ENCODE measurements around the gene FOXN4.

Gene FOXN4

GRCh38 chr12:109258607-109259544 is 50.2 kb downstream of the FOXN4 start:
- DNase-seq (ENCODE audit: low read depth): no peak

GRCh38 chr12:109258201-109258600 is 50.9 kb downstream of the FOXN4 start:
- no peak for DNase-seq (ENCODE audit: low read depth)

- no peak for DNase-seq (ENCODE audit: low read depth)
Measured at GRCh38 chr12:109256011-109256410, 53.1 kb downstream of the FOXN4 start.

GRCh38 chr12:109255377-109255776 is 53.7 kb downstream of the FOXN4 start:
- no peak for DNase-seq (ENCODE audit: low read depth)

GRCh38 chr12:109253913-109254544 is 55.1 kb downstream of the FOXN4 start:
- DNase-seq (ENCODE audit: low read depth): no peak

DNA sequence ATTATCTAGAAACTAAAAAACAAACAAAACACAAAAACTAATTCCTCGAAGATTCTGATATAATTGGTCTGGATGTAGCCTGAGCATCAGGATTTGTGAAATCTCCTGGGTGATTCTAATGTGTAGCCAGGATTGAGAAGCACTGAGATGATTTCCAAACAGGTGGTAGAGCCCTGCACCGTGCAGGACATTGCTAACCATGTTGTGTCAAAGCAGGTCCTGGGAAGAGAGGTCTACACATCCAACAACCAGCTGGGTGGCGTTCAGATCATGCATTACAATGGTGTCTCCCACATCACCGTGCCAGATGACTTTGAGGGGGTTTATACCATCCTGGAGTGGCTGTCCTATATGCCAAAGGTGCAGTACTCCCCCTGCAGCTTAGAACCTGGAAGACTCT is 56.3 kb downstream of the FOXN4 start:
- no peak for DNase-seq (ENCODE audit: low read depth)

- no peak for DNase-seq (ENCODE audit: low read depth)
Measured at GRCh38 chr12:109250523-109250922, 58.6 kb downstream of the FOXN4 start.

DNA sequence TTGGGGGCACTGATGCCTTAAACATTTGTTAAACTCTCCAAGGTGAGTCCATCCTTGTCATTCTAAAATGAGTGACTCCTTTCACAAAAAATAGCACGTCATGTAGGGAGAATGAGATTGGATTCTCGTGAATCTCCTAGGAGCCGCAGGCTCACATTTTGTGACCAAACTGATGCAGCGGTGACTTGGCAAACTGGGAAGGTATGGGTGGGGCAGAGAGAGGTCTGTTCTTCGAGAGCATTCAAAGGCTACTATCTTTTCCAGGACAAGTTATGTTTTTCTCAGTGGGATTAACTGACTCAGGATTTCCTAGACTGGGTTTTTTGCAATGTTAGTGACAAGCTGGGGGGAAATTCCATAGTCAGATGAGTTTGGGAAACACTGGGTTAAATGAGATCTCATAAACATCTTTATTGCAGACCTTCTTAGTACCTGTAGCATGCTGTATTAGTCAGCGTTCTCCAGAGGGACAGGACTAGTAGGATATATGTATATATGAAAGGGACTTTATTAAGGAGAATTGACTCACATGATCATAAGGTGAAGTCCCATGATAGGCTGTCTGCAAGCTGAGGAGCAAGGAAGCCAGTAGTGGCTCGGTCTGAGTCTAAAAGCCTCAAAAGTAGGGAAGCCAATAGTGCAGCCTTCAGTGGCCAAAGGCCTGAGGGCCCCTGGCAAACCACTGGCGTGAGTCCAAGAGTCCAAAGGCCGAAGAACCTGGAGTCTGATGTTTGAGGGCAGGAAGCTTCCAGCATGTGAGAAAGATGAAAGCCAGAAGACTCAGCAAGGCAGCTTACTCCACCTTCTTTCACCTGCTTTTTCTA is 61.0 kb downstream of the FOXN4 start:
- no peak for DNase-seq (ENCODE audit: low read depth)

DNA sequence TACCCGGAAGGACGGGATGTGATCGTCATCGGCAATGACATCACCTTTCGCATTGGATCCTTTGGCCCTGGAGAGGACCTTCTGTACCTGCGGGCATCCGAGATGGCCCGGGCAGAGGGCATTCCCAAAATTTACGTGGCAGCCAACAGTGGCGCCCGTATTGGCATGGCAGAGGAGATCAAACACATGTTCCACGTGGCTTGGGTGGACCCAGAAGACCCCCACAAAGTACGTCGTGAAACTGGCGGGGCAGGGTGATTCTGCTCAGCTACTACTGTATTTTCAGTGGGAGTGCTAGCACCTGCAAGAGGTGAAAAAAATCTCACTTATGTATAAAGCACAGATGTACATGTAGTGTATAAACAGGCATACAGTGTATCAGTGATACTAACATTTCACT is 62.9 kb downstream of the FOXN4 start:
- DNase-seq (ENCODE audit: low read depth): no peak

DNA sequence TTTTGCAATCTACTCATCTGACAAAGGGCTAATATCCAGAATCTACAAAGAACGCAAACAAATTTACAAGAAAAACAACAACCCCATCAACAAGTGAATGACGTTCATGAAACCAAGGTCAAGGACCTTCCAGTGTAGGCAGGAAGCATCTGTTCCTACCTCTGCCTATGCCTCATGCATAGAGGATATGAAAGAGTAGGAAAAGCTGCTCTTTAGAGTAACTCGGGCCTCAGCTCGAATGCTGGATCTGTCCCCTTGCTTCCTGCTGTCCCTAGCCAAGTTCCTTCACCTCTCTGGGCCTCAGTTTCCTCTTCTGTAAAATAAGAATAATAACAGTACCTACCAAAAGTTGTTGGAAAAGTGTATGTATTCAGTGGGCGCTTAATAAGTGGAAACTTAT is 65.0 kb downstream of the FOXN4 start:
- no peak for DNase-seq (ENCODE audit: low read depth)

DNA sequence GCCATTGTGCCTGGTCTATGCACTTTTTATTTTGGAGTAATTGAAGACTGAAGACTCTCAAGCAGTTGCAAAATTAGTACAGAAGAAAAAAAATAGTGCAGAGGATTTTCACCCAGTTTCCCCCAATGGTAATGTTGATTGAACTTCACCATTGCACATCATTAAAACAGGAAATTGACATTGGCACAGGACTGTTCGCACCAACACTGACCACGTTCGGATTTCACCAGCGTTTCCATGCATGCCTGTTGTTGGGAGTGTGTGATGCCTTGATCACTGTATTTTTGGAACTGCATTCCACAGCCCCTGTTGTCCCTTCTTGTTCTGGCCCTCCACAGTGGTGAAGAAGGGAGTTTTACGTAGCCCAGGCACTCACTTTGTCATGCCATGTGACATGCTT is 67.1 kb downstream of the FOXN4 start:
- DNase-seq (ENCODE audit: low read depth): no peak

DNA sequence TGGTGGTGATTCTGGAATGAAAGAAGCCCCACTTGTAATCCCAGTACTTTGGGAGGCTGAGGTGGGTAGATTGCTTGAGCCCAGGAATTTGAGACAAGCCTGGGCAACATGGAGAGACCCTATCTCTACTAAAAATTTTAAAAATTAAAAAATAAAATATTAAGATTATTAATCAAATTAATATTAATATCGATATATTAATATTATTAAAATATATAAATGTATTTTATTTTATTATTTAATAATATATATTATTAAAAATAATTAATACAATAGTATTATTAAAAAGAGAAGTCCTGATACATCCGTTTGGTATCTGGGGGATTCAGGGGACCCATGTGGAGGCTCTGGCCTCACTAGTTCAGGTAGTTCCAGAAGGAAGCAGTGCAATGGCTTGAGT is 68.7 kb downstream of the FOXN4 start:
- no peak for DNase-seq (ENCODE audit: low read depth)

DNA sequence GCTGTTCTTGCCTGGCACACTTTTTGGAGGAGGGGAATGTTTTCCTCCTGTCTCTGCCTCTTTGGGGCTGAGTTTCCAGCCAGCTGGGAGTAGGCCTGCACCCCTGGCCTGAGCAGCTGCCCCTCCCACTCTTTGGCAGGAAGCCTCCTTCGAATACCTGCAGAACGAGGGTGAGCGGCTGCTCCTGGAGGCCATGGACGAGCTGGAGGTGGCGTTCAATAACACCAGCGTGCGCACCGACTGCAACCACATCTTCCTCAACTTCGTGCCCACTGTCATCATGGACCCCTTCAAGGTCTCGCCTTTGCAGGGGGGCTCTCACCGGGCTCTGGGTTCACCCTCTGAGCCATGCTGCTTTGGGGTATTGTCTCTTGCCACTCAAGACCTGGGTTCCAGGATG is 69.4 kb downstream of the FOXN4 start:
- no peak for DNase-seq (ENCODE audit: low read depth)

- no peak for DNase-seq (ENCODE audit: low read depth)
Measured at GRCh38 chr12:109239179-109239578, 69.9 kb downstream of the FOXN4 start.

DNA sequence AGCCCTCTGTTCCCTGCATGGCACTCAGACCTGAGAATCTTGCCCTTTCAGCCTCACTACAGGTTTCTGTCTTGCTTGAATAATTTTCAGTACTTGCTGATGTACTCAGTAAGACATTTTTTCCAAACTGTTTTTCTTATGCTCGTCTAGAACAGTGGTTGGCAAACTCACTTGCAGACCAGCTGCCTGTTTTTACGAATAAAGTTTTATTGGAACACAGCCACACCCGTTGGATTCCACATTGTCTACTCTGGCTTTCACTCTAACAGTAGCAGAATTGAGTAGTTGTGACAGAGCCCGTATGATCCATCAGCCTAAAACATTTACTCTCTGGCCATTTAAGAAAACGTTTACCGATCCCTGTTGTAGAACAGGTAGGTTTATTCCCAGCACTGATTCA is 72.8 kb downstream of the FOXN4 start:
- no peak for DNase-seq (ENCODE audit: low read depth)

DNA sequence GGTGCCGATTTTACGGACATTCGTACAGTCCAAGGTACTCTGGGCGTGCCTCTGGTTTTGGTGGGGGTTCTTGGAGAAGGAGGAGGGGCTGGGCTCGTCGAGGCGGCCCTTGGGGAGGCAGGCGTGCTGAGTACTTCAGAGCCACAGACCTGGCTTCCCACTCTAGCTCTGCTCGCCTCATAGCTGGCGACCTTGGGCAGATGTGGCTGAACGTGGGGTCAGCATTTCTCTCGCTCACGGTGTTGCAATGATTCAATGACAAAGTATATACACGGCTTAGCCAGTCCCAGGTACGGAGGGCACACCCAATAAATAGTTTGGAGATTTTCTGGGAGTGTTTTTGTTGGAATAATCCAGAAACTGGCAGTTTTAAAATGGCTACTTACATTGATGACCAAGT is 75.1 kb downstream of the FOXN4 start:
- DNase-seq (ENCODE audit: low read depth): no peak

- DNase-seq (ENCODE audit: low read depth): no peak
Measured at GRCh38 chr12:109232731-109233130, 76.4 kb downstream of the FOXN4 start.

GRCh38 chr12:109230193-109230592 is 78.9 kb downstream of the FOXN4 start:
- DNase-seq (ENCODE audit: low read depth): no peak

DNA sequence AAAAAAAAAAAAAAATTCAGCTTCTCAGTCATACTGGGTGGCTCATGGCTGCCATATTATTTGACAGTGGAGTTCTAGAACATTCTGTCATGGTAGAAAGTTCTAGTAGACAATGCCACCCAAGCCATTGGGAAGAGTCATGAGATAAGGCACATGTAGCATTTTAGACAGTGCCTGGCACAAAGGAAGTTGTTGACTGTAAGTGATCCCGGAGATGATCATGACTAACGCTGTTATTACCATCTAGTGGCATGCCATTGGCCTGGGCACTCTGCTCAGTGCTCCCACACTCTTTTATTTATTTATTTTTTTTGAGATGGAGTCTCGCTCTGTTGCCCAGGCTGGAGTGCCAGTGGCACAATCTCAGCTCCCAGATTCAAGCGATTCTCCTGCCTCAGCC is 80.4 kb downstream of the FOXN4 start:
- no peak for DNase-seq (ENCODE audit: low read depth)

All from stimulated activated CD8-positive, alpha-beta memory T cell treated with anti-CD3 and anti-CD28 coated beads, Interleukin-4, amount 100 ng/mL, for 24 hours (primary cell).